ENCODE results near the gene KDM4C. TPM values are rescaled to one million over a fixed set of nuclear protein-coding genes. Genes with fewer than 3 reads are reported as not detected.
A peak's percentile ranks its signal among the peaks of the same experiment; 100 is the strongest.
"Not testable (repeated sequence)": the region's sequence is repeated elsewhere in the genome, so short reads cannot be mapped to it uniquely, and the experiment has no call there.

Gene KDM4C
- 10 to 100 TPM; 42.3 to 55.6 TPM for total RNA-seq
- long read RNA-seq, full-length matches to known transcripts: 7 of 27 reads
- long read RNA-seq, partial matches to known transcripts: 5 of 27 reads
- long read RNA-seq, other reads (novel, unspliced or antisense): 15 of 27 reads

- intact Hi-C loops (cut with DNase I, micrococcal nuclease): no loop called here
- DNase-seq: peak; percentile 94 to 97
- ATAC-seq: peak; percentile 86
Observed at GRCh38 chr9:6757456-6758247, at the start of gene KDM4C. Gene KDM4C (plus strand): TSS chr9:6757973. CDS start chr9:6792989, 35,016 bp downstream.

GRCh38 chr9:6708732-6709131 is 49.0 kb upstream of the KDM4C start:
- no peak for DNase-seq
- intact Hi-C loops (cut with DNase I, micrococcal nuclease): no loop called here
- no peak for ATAC-seq

DNA sequence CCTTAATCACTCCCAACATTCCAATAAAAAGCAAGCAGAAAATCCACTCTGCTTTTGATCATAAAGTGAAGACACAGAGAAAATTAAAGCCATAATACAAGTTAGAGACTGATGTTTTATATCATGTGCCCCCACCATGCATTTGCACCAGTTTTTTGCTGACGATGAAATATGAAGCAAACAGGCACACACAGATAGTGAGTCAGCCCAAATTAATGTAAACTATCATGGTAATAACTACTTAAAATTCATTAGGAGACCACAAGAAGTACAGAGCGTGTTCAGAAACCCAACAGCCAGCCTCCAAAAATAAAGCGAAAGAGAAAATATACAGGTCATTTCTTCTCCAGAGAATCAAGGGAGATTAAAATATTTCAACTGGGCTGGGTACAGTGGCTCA is 46.4 kb upstream of the KDM4C start:
- DNase-seq: no peak
- ATAC-seq: no peak
- intact Hi-C loops (cut with DNase I, micrococcal nuclease): no loop called here

DNA sequence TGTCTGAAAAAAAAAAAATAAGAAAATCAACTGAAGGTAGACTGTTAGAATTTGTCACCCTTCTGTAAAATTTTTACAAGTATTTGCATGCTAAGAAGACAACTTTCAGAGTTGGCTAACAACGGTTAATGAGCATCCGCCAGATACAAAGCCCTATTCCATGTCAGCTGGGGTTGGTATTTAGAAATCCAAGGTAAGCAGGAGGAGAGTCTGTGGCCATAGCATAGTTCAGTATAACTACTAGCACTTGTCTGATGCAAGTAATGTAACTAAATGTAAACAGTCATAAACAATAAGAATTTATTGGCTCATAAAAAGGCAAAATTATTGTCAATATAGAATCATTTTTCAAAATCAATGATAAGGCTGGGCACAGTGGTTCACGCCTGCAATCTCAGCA is 45.7 kb upstream of the KDM4C start:
- no peak for DNase-seq

DNA sequence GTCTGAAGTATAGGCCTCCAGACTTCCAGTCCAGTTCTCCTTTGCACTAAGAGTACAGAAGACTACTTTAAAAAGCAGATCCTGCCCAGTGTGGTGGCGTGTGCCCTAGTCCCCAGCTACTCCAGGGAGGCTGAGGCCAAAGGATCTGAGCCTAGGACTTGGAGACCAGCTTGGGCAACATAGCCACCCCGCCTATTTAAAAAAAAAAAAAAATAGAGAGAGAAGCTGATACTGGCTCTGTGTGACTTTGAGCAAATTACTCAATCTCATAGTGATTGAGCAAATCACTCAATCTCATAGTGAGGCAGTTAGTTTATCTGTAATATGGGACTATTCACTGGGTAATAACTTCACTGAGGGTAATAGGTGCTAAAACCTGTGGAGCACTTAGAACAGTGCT is 43.6 kb upstream of the KDM4C start:
- no peak for DNase-seq
- no peak for ATAC-seq
- intact Hi-C loops (cut with DNase I, micrococcal nuclease): no loop called here

More for the DNA sequence above, 45.7 kb upstream of the KDM4C start:
- intact Hi-C loops (cut with DNase I, micrococcal nuclease): no loop called here
- ATAC-seq: peak; percentile 25

GRCh38 chr9:6715153-6715754 is 42.5 kb upstream of the KDM4C start:
- peak; percentile 52 for ATAC-seq
- intact Hi-C loops (cut with DNase I, micrococcal nuclease): not testable (repeated sequence)
- peak; percentile 27 to 31 for DNase-seq

DNA sequence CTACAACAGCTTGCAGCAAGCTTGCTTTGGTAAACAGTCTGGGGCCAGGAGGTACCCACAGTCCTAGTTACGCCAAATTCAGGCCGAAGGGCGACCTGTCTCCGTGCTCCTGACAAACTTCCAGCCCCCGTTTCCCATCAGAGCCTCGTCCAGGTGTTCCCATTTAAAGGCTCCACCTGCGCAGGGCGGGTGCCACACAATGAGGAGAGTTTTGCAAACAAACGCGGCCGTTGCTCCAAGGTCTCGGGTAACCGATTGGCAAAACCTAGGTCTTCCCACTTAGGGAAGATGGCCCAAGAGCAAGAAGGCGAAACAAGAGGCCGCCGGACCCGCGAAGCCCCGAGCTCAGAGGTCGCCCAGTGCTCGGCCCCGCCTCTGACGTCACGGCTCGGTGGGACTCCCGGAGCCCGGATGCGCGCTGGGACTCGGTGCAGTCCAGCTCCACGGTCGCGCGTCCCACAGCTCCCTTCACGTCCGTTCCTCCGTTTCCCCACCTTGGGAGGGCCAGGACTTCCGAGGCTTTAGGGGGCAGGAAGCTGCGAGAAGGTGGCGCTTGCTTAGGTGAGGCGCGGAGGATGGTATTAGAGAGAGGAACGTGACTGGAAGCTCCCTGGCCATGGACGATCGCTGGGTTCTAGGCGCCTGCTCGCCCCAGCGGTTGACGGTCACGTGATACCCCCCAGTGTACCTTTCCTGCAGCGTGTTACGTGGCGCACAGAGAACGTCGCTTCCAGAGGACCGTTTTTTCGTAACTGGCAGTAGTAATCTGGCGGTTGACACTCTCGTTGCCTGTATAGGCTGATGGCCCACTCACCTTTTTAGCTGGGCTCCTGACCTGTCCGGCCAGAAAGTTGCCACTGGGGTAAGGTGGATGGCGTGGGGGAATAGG is 41.8 kb upstream of the KDM4C start:
- intact Hi-C loops (cut with DNase I, micrococcal nuclease): no loop called here
- DNase-seq (peak; percentile 78 to 80), ATAC-seq (peak; percentile 82)

GRCh38 chr9:6716766-6717165 is 41.0 kb upstream of the KDM4C start:
- ATAC-seq (peak; percentile 63), DNase-seq (peak in 1 of 2 donors; percentile 19)
- intact Hi-C loops (cut with DNase I, micrococcal nuclease): no loop called here

DNA sequence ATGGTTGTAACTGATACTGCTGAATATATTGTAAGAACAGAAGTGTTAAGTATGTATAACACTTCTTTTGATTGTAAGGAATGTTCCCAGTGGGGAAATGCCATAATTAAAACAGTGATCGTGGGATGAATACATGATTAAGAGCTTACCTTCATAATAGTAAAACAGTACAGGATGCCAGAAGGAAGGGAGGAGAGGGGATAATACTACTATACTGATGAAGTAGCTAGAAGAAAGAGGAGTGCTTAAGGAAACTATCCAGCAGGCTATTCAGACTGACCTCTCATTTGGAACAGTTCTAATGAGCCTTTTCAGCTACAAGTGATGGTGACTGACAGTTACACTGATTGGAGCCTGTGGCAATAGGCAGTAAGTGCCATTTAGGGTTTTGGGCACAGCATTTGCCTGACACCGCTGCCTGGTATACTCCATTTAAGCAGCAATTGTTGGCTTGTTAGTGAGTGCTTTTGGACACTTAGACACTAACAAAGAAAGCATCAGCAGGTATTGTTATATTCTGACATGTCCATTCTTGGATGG is 33.8 kb upstream of the KDM4C start:
- ATAC-seq (no peak), DNase-seq (no peak)
- intact Hi-C loops (cut with DNase I, micrococcal nuclease): no loop called here

GRCh38 chr9:6733257-6733656 is 24.5 kb upstream of the KDM4C start:
- DNase-seq: no peak
- intact Hi-C loops (cut with DNase I, micrococcal nuclease): no loop called here
- ATAC-seq: no peak

- intact Hi-C loops (cut with DNase I, micrococcal nuclease): no loop called here
- ATAC-seq: no peak
Observed at GRCh38 chr9:6733831-6734230, 23.9 kb upstream of the KDM4C start.

DNA sequence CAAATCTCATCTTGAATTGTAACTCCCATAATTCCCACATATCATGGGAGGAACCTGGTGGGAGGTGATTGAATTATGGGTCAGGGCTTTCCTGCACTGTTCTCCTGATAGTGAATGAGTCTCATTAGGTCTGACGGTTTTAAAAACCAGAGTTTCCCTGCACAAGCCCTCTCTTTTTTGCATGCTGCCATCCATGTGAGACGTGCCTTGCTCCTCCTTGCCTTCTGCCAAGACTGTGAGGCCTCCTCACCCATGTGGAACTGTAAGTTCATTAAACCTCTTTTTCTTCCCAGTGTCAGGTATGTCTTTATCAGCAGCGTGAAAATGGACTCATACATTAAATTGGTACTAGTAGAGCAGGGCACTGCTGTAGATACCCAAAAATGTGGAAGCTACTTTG is 22.4 kb upstream of the KDM4C start:
- no peak for ATAC-seq
- DNase-seq: no peak
- intact Hi-C loops (cut with DNase I, micrococcal nuclease): no loop called here

More at GRCh38 chr9:6733831-6734230, 23.9 kb upstream of the KDM4C start:
- no peak for DNase-seq

DNA sequence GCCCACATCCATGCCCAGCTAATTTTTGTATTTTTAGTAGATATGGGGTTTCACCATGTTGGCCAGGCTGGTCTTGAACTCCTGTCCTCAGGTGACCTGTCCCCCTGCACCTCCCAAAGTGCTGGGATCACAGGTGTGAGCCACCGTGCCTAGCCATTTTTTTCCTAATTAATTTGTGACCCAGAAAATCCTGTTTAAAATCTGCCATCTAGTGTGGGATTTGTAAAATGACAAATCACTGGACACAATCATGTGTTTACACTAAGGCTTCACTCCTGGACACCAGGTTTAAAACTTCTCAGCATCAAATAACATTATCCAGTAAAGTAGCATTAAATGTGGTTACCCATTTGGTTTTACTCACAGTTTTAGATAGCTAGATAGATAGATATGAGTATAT is 18.6 kb upstream of the KDM4C start:
- no peak for DNase-seq
- ATAC-seq: peak; percentile 31
- intact Hi-C loops (cut with DNase I, micrococcal nuclease): no loop called here

DNA sequence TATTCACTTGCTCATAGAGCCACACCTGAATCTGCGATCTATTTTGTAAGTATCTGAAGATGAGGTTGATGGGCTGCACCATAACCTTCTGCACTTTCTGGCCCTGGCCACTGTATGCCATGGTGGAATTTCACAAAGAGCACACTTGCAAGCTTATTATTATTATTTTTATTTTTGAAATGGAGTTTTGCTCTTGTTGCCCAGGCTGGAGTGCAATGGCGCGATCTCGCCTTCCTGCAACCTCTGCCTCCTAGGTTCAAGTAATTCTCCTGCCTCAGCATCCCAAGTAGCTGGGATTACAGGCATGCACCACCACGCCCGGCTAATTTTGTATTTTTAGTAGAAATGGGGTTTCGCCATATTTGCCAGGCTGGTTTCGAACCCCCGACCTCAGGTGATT is 8.9 kb upstream of the KDM4C start:
- intact Hi-C loops (cut with DNase I, micrococcal nuclease); ATAC-seq; DNase-seq: not testable (repeated sequence)

- ATAC-seq; DNase-seq; intact Hi-C loops (cut with DNase I, micrococcal nuclease): not testable (repeated sequence)
Observed at GRCh38 chr9:6754861-6755260, 2.9 kb upstream of the KDM4C start.

DNA sequence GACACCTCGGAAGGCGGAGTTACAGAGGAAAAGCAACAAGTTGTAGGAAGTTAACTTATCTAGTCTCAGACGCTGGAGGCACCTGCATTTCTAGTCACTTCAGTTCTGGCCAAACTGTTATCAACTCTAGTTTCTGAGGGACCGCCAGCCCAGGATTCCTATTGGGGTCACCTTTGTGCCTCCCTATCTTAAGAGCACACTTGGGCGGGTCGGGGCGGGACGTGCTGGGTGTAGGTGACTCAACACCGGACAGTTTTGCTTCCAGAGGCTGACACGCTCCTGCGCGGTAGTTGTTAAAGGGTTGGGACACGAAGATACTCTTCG is 679 bp upstream of the KDM4C start:
- ATAC-seq: peak; percentile 53
- DNase-seq: peak in 1 of 2 donors; percentile 76
- intact Hi-C loops (cut with DNase I, micrococcal nuclease): no loop called here

DNA sequence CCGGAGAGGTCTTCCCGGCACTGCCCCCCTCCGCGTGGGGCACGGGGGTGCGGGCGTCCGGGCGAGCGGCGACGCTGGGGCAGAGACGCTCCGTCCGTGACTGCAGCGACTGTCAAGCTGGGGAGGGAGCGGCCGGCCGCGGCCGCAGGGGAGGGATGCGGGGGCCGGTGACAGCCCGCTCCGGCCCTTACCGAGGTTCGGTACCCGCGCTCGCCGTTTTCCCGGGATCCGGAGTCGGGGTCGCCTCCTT is 400 bp downstream of the KDM4C start:
- intact Hi-C loops (cut with DNase I, micrococcal nuclease): no loop called here
- DNase-seq (peak in 1 of 2 donors; percentile 68), ATAC-seq (peak; percentile 42)

GRCh38 chr9:6758498-6759184 is 868 bp downstream of the KDM4C start:
- DNase-seq (peak; percentile 69 to 74), ATAC-seq (peak; percentile 46)
- intact Hi-C loops (cut with DNase I, micrococcal nuclease): no loop called here
